GM23338 (cell line): ENCODE results near the gene PKP2. TPM values are rescaled to one million over a fixed set of nuclear protein-coding genes. Genes with fewer than 3 reads are reported as not detected.

Experiments
- ATAC-seq: fragments of 200-7000 bp; cut with Tn5 transposase; 3 replicates; pipeline ENCODE4 v1.9.1; 2020
- DNase-seq: peaks from one replicate; pipeline ENCODE4 v3.0.0-alpha.2; 2015; ENCODE audit warnings: low spot score
- H2AFZ ChIP-seq: fragments of 200-600 bp; sonication (generic); 2 replicates; pipeline ENCODE4 v1.8.0; 2016; ENCODE audit warnings: antibody characterized with exemption, mild to moderate bottlenecking, moderate library complexity
- H3F3A ChIP-seq: fragments of 200-600 bp; sonication (generic); replicated peaks from 2 replicates; pipeline ENCODE4 v1.8.0; 2017; ENCODE audit warnings: antibody characterized with exemption, mixed run types, low read depth
- H3K27ac ChIP-seq: fragments of 200-600 bp; sonication (generic); 2 replicates; pipeline ENCODE4 v1.6.1; 2016; ENCODE audit warnings: low read depth
- H3K27me3 ChIP-seq: fragments of 200-600 bp; sonication (generic); 2 replicates; pipeline ENCODE4 v1.8.0; 2016; ENCODE audit warnings: mild to moderate bottlenecking, mixed run types, moderate library complexity; ENCODE audit not compliant: insufficient read depth
- H3K36me3 ChIP-seq: fragments of 200-600 bp; sonication (generic); 2 replicates; pipeline ENCODE4 v1.8.0; 2016; ENCODE audit warnings: mild to moderate bottlenecking; ENCODE audit not compliant: insufficient read depth
- H3K4me1 ChIP-seq: fragments of 200-600 bp; sonication (generic); 2 replicates; pipeline ENCODE4 v1.8.0; 2016; ENCODE audit warnings: mild to moderate bottlenecking, moderate library complexity; ENCODE audit not compliant: insufficient read depth
- H3K4me2 ChIP-seq: fragments of 200-600 bp; sonication (generic); 2 replicates; pipeline ENCODE4 v1.7.1; 2017; ENCODE audit warnings: mixed run types
- H3K4me3 ChIP-seq: fragments of 200-600 bp; sonication (generic); 2 replicates; pipeline ENCODE4 v1.6.1; 2016; ENCODE audit warnings: mixed run types
- H3K79me2 ChIP-seq: fragments of 200-600 bp; sonication (generic); replicated peaks from 2 replicates; pipeline ENCODE4 v1.8.0; 2017; ENCODE audit warnings: mild to moderate bottlenecking; ENCODE audit not compliant: insufficient read depth
- H3K9me2 ChIP-seq: fragments of 200-600 bp; sonication (generic); 2 replicates; pipeline ENCODE4 v1.8.0; 2017; ENCODE audit not compliant: insufficient read depth
- H4K20me1 ChIP-seq: fragments of 200-600 bp; sonication (generic); replicated peaks from 2 replicates; pipeline ENCODE4 v1.8.0; 2017; ENCODE audit warnings: mild to moderate bottlenecking; ENCODE audit not compliant: insufficient read depth
- H3K27ac Mint-ChIP-seq: 2 replicates; pipeline ENCODE4 v1.8.0; 2020; ENCODE audit warnings: inconsistent platforms, mild to moderate bottlenecking, moderate library complexity, mixed read lengths
- H3K27me3 Mint-ChIP-seq: 3 replicates; pipeline ENCODE4 v1.8.0; 2022; ENCODE audit warnings: low read depth, mild to moderate bottlenecking, moderate library complexity, mixed read lengths, inconsistent platforms; ENCODE audit not compliant: insufficient read depth, poor library complexity
- H3K36me3 Mint-ChIP-seq: 3 replicates; pipeline ENCODE4 v1.8.0; 2021; ENCODE audit warnings: low read depth, mild to moderate bottlenecking, inconsistent platforms, moderate library complexity, mixed read lengths
- H3K4me1 Mint-ChIP-seq: 3 replicates; pipeline ENCODE4 v1.8.0; 2020; ENCODE audit warnings: mild to moderate bottlenecking, inconsistent platforms, mixed read lengths
- H3K4me3 Mint-ChIP-seq: 3 replicates; pipeline ENCODE4 v1.8.0; 2021; ENCODE audit warnings: moderate library complexity, mild to moderate bottlenecking, inconsistent platforms, mixed read lengths
- H3K9me3 Mint-ChIP-seq: 3 replicates; pipeline ENCODE4 v1.8.0; 2020; ENCODE audit warnings: moderate library complexity, mild to moderate bottlenecking, inconsistent platforms, mixed read lengths
- CTCF ChIP-seq, 2 experiments: fragments of 200-600 bp in 1 of 2; sonication (generic) in 1 of 2; conservative IDR thresholded peaks; 2 replicates each; pipeline versions ENCODE4 v1.5.1 to v1.6.1; 2016 to 2017; ENCODE audit warnings: antibody characterized with exemption in 2 of 2, low read depth in 2 of 2, mild to moderate bottlenecking in 2 of 2, moderate library complexity in 1 of 2
- EZH2 ChIP-seq: fragments of 200-600 bp; sonication (generic); IDR thresholded peaks from one replicate; pipeline ENCODE4 v1.8.0; 2017; ENCODE audit warnings: antibody characterized with exemption, mild to moderate bottlenecking, low read depth; ENCODE audit not compliant: unreplicated experiment
- EZH2phosphoT487 ChIP-seq: fragments of 200-600 bp; sonication (generic); IDR thresholded peaks from one replicate; pipeline ENCODE4 v1.8.1; 2018; ENCODE audit warnings: antibody characterized with exemption; ENCODE audit not compliant: unreplicated experiment
- JUNB ChIP-seq: IDR thresholded peaks from one replicate; pipeline ENCODE4 v1.6.1; 2016; ENCODE audit warnings: antibody characterized with exemption; ENCODE audit not compliant: unreplicated experiment
- NANOG ChIP-seq: IDR thresholded peaks from 2 replicates; pipeline ENCODE4 v1.6.1; 2016; ENCODE audit warnings: antibody characterized with exemption, borderline replicate concordance
- POLR2AphosphoS5 ChIP-seq: IDR thresholded peaks from 2 replicates; pipeline ENCODE4 v1.6.1; 2016; ENCODE audit warnings: antibody characterized with exemption, low read depth
- REST ChIP-seq: IDR thresholded peaks from one replicate; pipeline ENCODE4 v1.6.1; 2018; ENCODE audit warnings: antibody characterized with exemption; ENCODE audit not compliant: unreplicated experiment
- ZNF462 ChIP-seq: fragments of 250-450 bp; sonication (Bioruptor Pico); IDR thresholded peaks from 2 replicates; pipeline ENCODE4 v1.5.0; 2020; ENCODE audit warnings: mild to moderate bottlenecking, moderate library complexity
- polyA plus RNA-seq: library from polyadenylated mRNA; unstranded; fragments of >200 nt; fragmentation: Nextera tagmentation; extraction: Ambion mirVana; gene quantifications from 2 replicates; pipeline ENCODE4 v1.2.1, GENCODE V29; 2016
- total RNA-seq: library from RNA; depleted of rRNA; stranded (reverse); fragments of >200 nt; shearing (Covaris generic); gene quantifications from 2 replicates; pipeline ENCODE4 v1.2.3, GENCODE V29; 2014

The PKP2 gene
- total and polyA plus RNA-seq, 2 experiments from 2014 or later: 24.6 to 47.6 TPM

- Mint-ChIP-seq H3K27me3 (peaks cover 2% of the 10 kb centered on the region), H3K9me3 (no peaks in the 10 kb centered on the region), H3K4me1 (no peaks in the 10 kb centered on the region), H3K4me3 (no peak overlapping the region), H3K27ac (peak overlapping the region; percentile 21; the same call in 1 of the 2 replicates), H3K36me3 (peaks cover 11% of the 10 kb centered on the region)
- Histone ChIP-seq H3K27ac (no peak overlapping the region), H3K36me3 (peaks cover 14% of the 10 kb centered on the region), H3F3A (no peaks in the 10 kb centered on the region), H3K4me3 (no peak overlapping the region), H3K4me1 (no peaks in the 10 kb centered on the region), H4K20me1 (peaks cover 10% of the 10 kb centered on the region), H3K4me2 (no peak overlapping the region), H3K9me2 (no peaks in the 10 kb centered on the region), H2AFZ (no peak overlapping the region), H3K27me3 (no peaks in the 10 kb centered on the region), H3K79me2 (peaks cover 13% of the 10 kb centered on the region)
- DNase-seq (no peak), ATAC-seq (no peak)
- no peak for TF ChIP-seq ZNF462 (CRISPR knock-in tag)
- TF ChIP-seq POLR2AphosphoS5: no peak
- no peak for TF ChIP-seq JUNB
- TF ChIP-seq REST: no peak
- no peak for TF ChIP-seq NANOG
- no peak for TF ChIP-seq EZH2
- no peak for TF ChIP-seq CTCF (conservative IDR thresholded peaks at IDR 0.05; ENCODE audit: low read depth in 2 of 2)
- no peak for TF ChIP-seq EZH2phosphoT487
These were observed 27.7 kb downstream of the PKP2 start for GRCh38 chr12:32868885-32869284.
